ENCODE results near the gene CCPG1.
A peak's percentile ranks its signal among the peaks of the same experiment; 100 is the strongest.

The CCPG1 gene

GRCh38 chr15:55327387-55327786 lies 80.8 kb downstream of the CCPG1 start:
- no peaks in the 10 kb centered on the region for H4K20me1 ChIP-seq (ENCODE audit: insufficient read depth, low read length)
- peaks cover 26% of the 10 kb centered on the region for H3K36me3 ChIP-seq (replicated peaks; ENCODE audit: low read depth, low read length)
- H2AFZ ChIP-seq (ENCODE audit: low read depth, low read length), result no peak overlapping the region
- H3K79me2 ChIP-seq (ENCODE audit: low read length), result peaks cover 6% of the 10 kb centered on the region; the same call in 1 of the 2 replicates
- TF ChIP-seq, protein P1, sequence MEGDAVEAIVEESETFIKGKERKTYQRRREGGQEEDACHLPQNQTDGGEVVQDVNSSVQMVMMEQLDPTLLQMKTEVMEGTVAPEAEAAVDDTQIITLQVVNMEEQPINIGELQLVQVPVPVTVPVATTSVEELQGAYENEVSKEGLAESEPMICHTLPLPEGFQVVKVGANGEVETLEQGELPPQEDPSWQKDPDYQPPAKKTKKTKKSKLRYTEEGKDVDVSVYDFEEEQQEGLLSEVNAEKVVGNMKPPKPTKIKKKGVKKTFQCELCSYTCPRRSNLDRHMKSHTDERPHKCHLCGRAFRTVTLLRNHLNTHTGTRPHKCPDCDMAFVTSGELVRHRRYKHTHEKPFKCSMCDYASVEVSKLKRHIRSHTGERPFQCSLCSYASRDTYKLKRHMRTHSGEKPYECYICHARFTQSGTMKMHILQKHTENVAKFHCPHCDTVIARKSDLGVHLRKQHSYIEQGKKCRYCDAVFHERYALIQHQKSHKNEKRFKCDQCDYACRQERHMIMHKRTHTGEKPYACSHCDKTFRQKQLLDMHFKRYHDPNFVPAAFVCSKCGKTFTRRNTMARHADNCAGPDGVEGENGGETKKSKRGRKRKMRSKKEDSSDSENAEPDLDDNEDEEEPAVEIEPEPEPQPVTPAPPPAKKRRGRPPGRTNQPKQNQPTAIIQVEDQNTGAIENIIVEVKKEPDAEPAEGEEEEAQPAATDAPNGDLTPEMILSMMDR (IDR thresholded peaks at IDR 0.05; ENCODE audit: low read depth, low read length), result no peak
- TF ChIP-seq EZH2phosphoT487 (IDR thresholded peaks at IDR 0.05; ENCODE audit: low read depth), result no peak
- H3K9me3 ChIP-seq (ENCODE audit: insufficient read depth, low read length), result no peaks in the 10 kb centered on the region
- H3K9ac ChIP-seq (ENCODE audit: low read length), result no peak overlapping the region
- H3K27me3 ChIP-seq (ENCODE audit: low read depth, low read length), result no peaks in the 10 kb centered on the region
- H3K27ac ChIP-seq (ENCODE audit: low read length), result no peak overlapping the region
- H3K4me2 ChIP-seq (ENCODE audit: low read length), result no peak overlapping the region
- H3K4me3 ChIP-seq (ENCODE audit: low read length), result no peak overlapping the region
- peaks cover 7% of the 10 kb centered on the region; the same call in 1 of the 2 replicates for H3K4me1 ChIP-seq (ENCODE audit: low read length)

GRCh38 chr15:55322467-55322866 lies 85.7 kb downstream of the CCPG1 start:
- no peak overlapping the region for H3K4me2 ChIP-seq (ENCODE audit: low read length)
- H2AFZ ChIP-seq (ENCODE audit: low read depth, low read length), result no peak overlapping the region
- H3K27me3 ChIP-seq (ENCODE audit: low read depth, low read length), result no peaks in the 10 kb centered on the region
- H3K4me3 ChIP-seq (ENCODE audit: low read length), result no peak overlapping the region
- TF ChIP-seq, protein P1 (IDR thresholded peaks at IDR 0.05; ENCODE audit: low read depth, low read length), result no peak
- no peak for TF ChIP-seq EZH2phosphoT487 (IDR thresholded peaks at IDR 0.05; ENCODE audit: low read depth)
- peaks cover 40% of the 10 kb centered on the region for H3K79me2 ChIP-seq (ENCODE audit: low read length)
- H3K4me1 ChIP-seq (ENCODE audit: low read length), result peaks cover 17% of the 10 kb centered on the region
- H3K9me3 ChIP-seq (ENCODE audit: insufficient read depth, low read length), result no peaks in the 10 kb centered on the region
- H3K27ac ChIP-seq (ENCODE audit: low read length), result no peak overlapping the region
- peaks cover 11% of the 10 kb centered on the region for H3K36me3 ChIP-seq (replicated peaks; ENCODE audit: low read depth, low read length)
- H3K9ac ChIP-seq (ENCODE audit: low read length), result no peak overlapping the region
- no peaks in the 10 kb centered on the region for H4K20me1 ChIP-seq (ENCODE audit: insufficient read depth, low read length)

DNA sequence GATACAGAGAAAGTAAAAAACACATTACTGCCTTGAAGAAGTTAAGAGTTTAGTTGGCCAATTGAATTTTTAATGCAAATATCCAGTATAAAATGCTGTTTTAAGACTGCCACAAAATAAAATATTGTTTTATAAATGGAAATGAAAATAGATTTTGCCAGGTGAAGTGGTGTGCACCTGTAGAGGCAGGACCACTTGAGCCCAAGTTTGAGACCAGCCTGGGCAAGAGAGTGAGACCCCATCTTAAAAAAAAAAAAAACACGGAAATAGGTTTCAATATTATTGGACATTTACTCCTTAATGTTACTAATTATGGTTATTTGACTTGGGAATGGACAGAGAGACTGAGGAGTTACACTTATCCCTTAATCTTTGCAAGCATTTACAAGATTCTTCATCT lies 87.2 kb downstream of the CCPG1 start:
- Histone ChIP-seq H3K4me2 (ENCODE audit: low read length) (no peak overlapping the region), H3K27ac (ENCODE audit: low read length) (no peak overlapping the region), H3K27me3 (ENCODE audit: low read depth, low read length) (no peaks in the 10 kb centered on the region), H3K4me1 (ENCODE audit: low read length) (peaks cover 14% of the 10 kb centered on the region), H3K36me3 (replicated peaks; ENCODE audit: low read depth, low read length) (peaks cover 13% of the 10 kb centered on the region), H3K4me3 (ENCODE audit: low read length) (no peak overlapping the region), H4K20me1 (ENCODE audit: insufficient read depth, low read length) (no peaks in the 10 kb centered on the region), H3K9me3 (ENCODE audit: insufficient read depth, low read length) (no peaks in the 10 kb centered on the region), H2AFZ (ENCODE audit: low read depth, low read length) (no peak overlapping the region), H3K79me2 (ENCODE audit: low read length) (peaks cover 50% of the 10 kb centered on the region), H3K9ac (ENCODE audit: low read length) (no peak overlapping the region)
- TF ChIP-seq, protein P1 (IDR thresholded peaks at IDR 0.05; ENCODE audit: low read depth, low read length), result no peak
- no peak for TF ChIP-seq EZH2phosphoT487 (IDR thresholded peaks at IDR 0.05; ENCODE audit: low read depth)

DNA sequence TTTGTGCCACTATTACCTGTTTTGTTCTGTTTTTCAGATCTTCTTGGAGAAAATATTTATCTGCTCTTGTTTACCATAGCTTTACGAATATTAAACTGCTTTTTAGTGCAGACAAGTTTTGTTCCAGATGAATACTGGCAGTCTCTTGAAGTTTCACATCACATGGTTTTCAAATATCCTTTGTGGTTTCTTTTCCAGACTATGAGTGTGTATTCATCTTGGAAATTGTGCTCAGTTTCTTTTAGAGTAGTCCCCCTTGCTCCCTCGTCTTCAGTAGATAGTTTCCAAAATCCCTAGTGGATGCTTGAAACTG lies 88.0 kb downstream of the CCPG1 start:
- H3K36me3 ChIP-seq (replicated peaks; ENCODE audit: low read depth, low read length), result peaks cover 13% of the 10 kb centered on the region
- no peaks in the 10 kb centered on the region for H3K9me3 ChIP-seq (ENCODE audit: insufficient read depth, low read length)
- TF ChIP-seq, protein P1 (IDR thresholded peaks at IDR 0.05; ENCODE audit: low read depth, low read length), result no peak
- no peak for TF ChIP-seq EZH2phosphoT487 (IDR thresholded peaks at IDR 0.05; ENCODE audit: low read depth)
- H3K27me3 ChIP-seq (ENCODE audit: low read depth, low read length), result no peaks in the 10 kb centered on the region
- peaks cover 14% of the 10 kb centered on the region for H3K4me1 ChIP-seq (ENCODE audit: low read length)
- no peaks in the 10 kb centered on the region for H4K20me1 ChIP-seq (ENCODE audit: insufficient read depth, low read length)
- no peak overlapping the region for H2AFZ ChIP-seq (ENCODE audit: low read depth, low read length)
- peak overlapping the region; percentile 93 for H3K9ac ChIP-seq (ENCODE audit: low read length)
- no peak overlapping the region for H3K27ac ChIP-seq (ENCODE audit: low read length)
- H3K4me3 ChIP-seq (ENCODE audit: low read length), result peak overlapping the region; percentile 96
- H3K4me2 ChIP-seq (ENCODE audit: low read length), result peak overlapping the region; percentile 62
- peaks cover 53% of the 10 kb centered on the region for H3K79me2 ChIP-seq (ENCODE audit: low read length)

Measured in OCI-LY3 (cell line).